Measurements from ENCODE around the gene ZC3H14.
A peak's percentile ranks its signal among the peaks of the same experiment; 100 is the strongest.

Gene ZC3H14

GRCh38 chr14:88552876-88553275 is 10.0 kb upstream of the ZC3H14 start:
- no peak for DNase-seq (ENCODE audit: low read depth in 2 of 2)

GRCh38 chr14:88553886-88554456 is 8.9 kb upstream of the ZC3H14 start:
- DNase-seq (ENCODE audit: low read depth in 2 of 2): no peak

GRCh38 chr14:88554457-88555286 is 8.2 kb upstream of the ZC3H14 start, which contains the start of gene PTPN21:
Gene PTPN21, minus strand, starts transcription at chr14:88555007. Its CDS starts 4,590 bp downstream, at chr14:88550417.
- DNase-seq (ENCODE audit: low read depth in 2 of 2): peak in 1 of 2 donors; percentile 2

- no peak for DNase-seq (ENCODE audit: low read depth in 2 of 2)
Observed at GRCh38 chr14:88556581-88556980, 6.3 kb upstream of the ZC3H14 start.

- DNase-seq (ENCODE audit: low read depth in 2 of 2): no peak
Observed at GRCh38 chr14:88559852-88560251, 3.0 kb upstream of the ZC3H14 start.

GRCh38 chr14:88562532-88562830 is 356 bp upstream of the ZC3H14 start:
- no peak for DNase-seq (ENCODE audit: low read depth in 2 of 2)

- DNase-seq (ENCODE audit: low read depth in 2 of 2): no peak
Observed at GRCh38 chr14:88563845-88564244, 1.0 kb downstream of the ZC3H14 start.

GRCh38 chr14:88565427-88565826 is 2.6 kb downstream of the ZC3H14 start:
- DNase-seq (ENCODE audit: low read depth in 2 of 2): no peak

GRCh38 chr14:88568196-88568595 is 5.4 kb downstream of the ZC3H14 start:
- no peak for DNase-seq (ENCODE audit: low read depth in 2 of 2)

- DNase-seq (ENCODE audit: low read depth in 2 of 2): no peak
Observed at GRCh38 chr14:88572117-88572516, 9.3 kb downstream of the ZC3H14 start.

GRCh38 chr14:88576222-88576621 is 13.4 kb downstream of the ZC3H14 start:
- DNase-seq (ENCODE audit: low read depth in 2 of 2): no peak

- DNase-seq (ENCODE audit: low read depth in 2 of 2): no peak
Observed at GRCh38 chr14:88584451-88584850, 21.6 kb downstream of the ZC3H14 start.

GRCh38 chr14:88588081-88588480 is 25.2 kb downstream of the ZC3H14 start:
- DNase-seq (ENCODE audit: low read depth in 2 of 2): no peak

- no peak for DNase-seq (ENCODE audit: low read depth in 2 of 2)
Observed at GRCh38 chr14:88590173-88590572, 27.3 kb downstream of the ZC3H14 start.

GRCh38 chr14:88592031-88592430 is 29.2 kb downstream of the ZC3H14 start:
- DNase-seq (ENCODE audit: low read depth in 2 of 2): no peak

- no peak for DNase-seq (ENCODE audit: low read depth in 2 of 2)
Observed at GRCh38 chr14:88597038-88597437, 34.2 kb downstream of the ZC3H14 start.

GRCh38 chr14:88597601-88598000 is 34.8 kb downstream of the ZC3H14 start:
- DNase-seq (ENCODE audit: low read depth in 2 of 2): no peak

GRCh38 chr14:88598097-88598675 is 35.3 kb downstream of the ZC3H14 start:
- DNase-seq (ENCODE audit: low read depth in 2 of 2): no peak

GRCh38 chr14:88599326-88599725 is 36.5 kb downstream of the ZC3H14 start:
- DNase-seq (ENCODE audit: low read depth in 2 of 2): no peak

- peak in 1 of 2 donors; percentile 16 for DNase-seq (ENCODE audit: low read depth in 2 of 2)
Observed at GRCh38 chr14:88599761-88600439, 37.1 kb downstream of the ZC3H14 start.

- DNase-seq (ENCODE audit: low read depth in 2 of 2): no peak
Observed at GRCh38 chr14:88604212-88604611, 41.4 kb downstream of the ZC3H14 start.

GRCh38 chr14:88605594-88605993 is 42.8 kb downstream of the ZC3H14 start:
- no peak for DNase-seq (ENCODE audit: low read depth in 2 of 2)

- no peak for DNase-seq (ENCODE audit: low read depth in 2 of 2)
Observed at GRCh38 chr14:88607829-88608228, 45.0 kb downstream of the ZC3H14 start.

Measured in stimulated activated CD8-positive, alpha-beta memory T cell treated with anti-CD3 and anti-CD28 coated beads, Interleukin-2, amount 100 ng/mL, for 48 hours (primary cell).